Gastroesophageal sphincter (tissue), 4 donors: ENCODE measurements around the gene PCDHGA4. TPM values are rescaled to one million over a fixed set of nuclear protein-coding genes. Genes with fewer than 3 reads are reported as not detected.
"Not testable (repeated sequence)": the region's sequence is repeated elsewhere in the genome, so short reads cannot be mapped to it uniquely, and the experiment has no call there.

Experiments used
- ATAC-seq: fragments of 150-250 bp; one replicate; pipeline ENCODE4 v1.9.1; 2016; ENCODE audit warnings: mild to moderate bottlenecking, moderate library complexity
- H3K27ac ChIP-seq, 4 donors: fragments of 200-600 bp; sonication (generic) in 3 of 4; 1 replicate in 3 of 4; 2 replicates in 1 of 4; pipeline ENCODE4 v1.5.1; 2016 to 2019
- H3K27me3 ChIP-seq: fragments of 200-600 bp; sonication (generic); one replicate; pipeline ENCODE4 v1.5.1; 2019
- H3K36me3 ChIP-seq, 2 donors: fragments of 200-600 bp; sonication (generic); one replicate each; pipeline ENCODE4 v1.5.1; 2019; ENCODE audit warnings: control low read depth in 1 of 2
- H3K4me1 ChIP-seq, 3 donors: fragments of 200-600 bp; sonication (generic); 1 replicate in 2 of 3; 2 replicates in 1 of 3; pipeline ENCODE4 v1.5.1; 2016 to 2019; ENCODE audit warnings: control low read depth in 2 of 3
- H3K4me3 ChIP-seq, 2 donors: fragments of 200-600 bp; sonication (generic); one replicate each; pipeline ENCODE4 v1.5.1; 2019; ENCODE audit warnings: mild to moderate bottlenecking in 1 of 2, moderate library complexity in 1 of 2
- H3K9me3 ChIP-seq, 3 donors: fragments of 200-600 bp; sonication (generic); one replicate each; pipeline ENCODE4 v1.5.1; 2017 to 2019; ENCODE audit warnings: control low read depth in 2 of 3
- CTCF ChIP-seq, 4 experiments: fragments of 200-600 bp in 2 of 4; fragments of 450-650 bp in 2 of 4; sonication (generic) in 1 of 4; IDR thresholded peaks; one replicate each; pipeline ENCODE4 v1.5.1; 2017 to 2019; ENCODE audit warnings: antibody characterized with exemption in 4 of 4, mild to moderate bottlenecking in 2 of 4, moderate library complexity in 2 of 4
- EP300 ChIP-seq: sonication (generic); formaldehyde crosslinking; IDR thresholded peaks from one replicate; pipeline ENCODE4 v1.6.1; 2017; ENCODE audit warnings: antibody characterized with exemption, mild to moderate bottlenecking
- POLR2A ChIP-seq, 2 donors: fragments of 450-650 bp; IDR thresholded peaks; one replicate each; pipeline ENCODE4 v1.6.1; 2017; ENCODE audit warnings: antibody characterized with exemption in 2 of 2, mild to moderate bottlenecking in 2 of 2, moderate library complexity in 1 of 2
- POLR2AphosphoS5 ChIP-seq: sonication (generic); formaldehyde crosslinking; IDR thresholded peaks from one replicate; pipeline ENCODE4 v1.6.1; 2017; ENCODE audit warnings: antibody characterized with exemption
- WGBS, 2 donors: methylation state at CpG; one replicate each; pipeline ENCODE4 v1.1.5; 2018; ENCODE audit warnings: low coverage in 1 of 2; 5-methylcytosine and 5-hydroxymethylcytosine counted together
- total RNA-seq, 4 donors: library from RNA; depleted of rRNA; stranded (reverse); fragments of >200 nt; gene quantifications; one replicate each; pipeline ENCODE4 v1.1.0, GENCODE V29; 2016

PCDHGA4 gene
- 10 to 100 TPM in 1 of 4 donors, 1 to 10 TPM in 3; 2.4 to 12.0 (median 6.3) TPM for total RNA-seq

GRCh38 chr5:141354900-141355469 is at the start of gene PCDHGA4:
TSS of gene PCDHGA4 (plus strand) at chr5:141355021. CDS start at chr5:141355108, 87 bp downstream.
- peak within 1 kb of the TSS; percentile 0 to 38 for H3K4me3 ChIP-seq
- no peaks in the 10 kb centered on the region for H3K4me1 ChIP-seq
- H3K36me3 ChIP-seq: peaks cover 0 to 28% of the 10 kb centered on the region in 2 donors
- peaks cover 33% of the 10 kb centered on the region for H3K27me3 ChIP-seq
- no peak for ATAC-seq
- TF ChIP-seq POLR2A (IDR thresholded peaks at IDR 0.05): no peak
- peak in 3 of 4 experiments; percentile 14 to 47 (median 23) for TF ChIP-seq CTCF (IDR thresholded peaks at IDR 0.05)
- TF ChIP-seq EP300: no peak
- no peak for TF ChIP-seq POLR2AphosphoS5
- WGBS, 2 donors: 12 to 20% methylated on average over 5 to 14 of the region's 29 CpGs
- H3K27ac ChIP-seq: no peak within 1 kb of the TSS
- peaks cover 0 to 98% (median 0%) of the 10 kb centered on the region in 3 donors for H3K9me3 ChIP-seq

GRCh38 chr5:141306630-141307029 is 48.2 kb upstream of the PCDHGA4 start:
- Histone ChIP-seq H3K4me1 (no peaks in the 10 kb centered on the region), H3K9me3 (peaks cover 0 to 100% (median 0%) of the 10 kb centered on the region in 3 donors), H3K36me3 (peaks cover 0 to 23% of the 10 kb centered on the region in 2 donors), H3K4me3 (no peak overlapping the region), H3K27me3 (no peaks in the 10 kb centered on the region), H3K27ac (no peak overlapping the region)
- TF ChIP-seq POLR2AphosphoS5 (no peak), EP300 (no peak), POLR2A (IDR thresholded peaks at IDR 0.05) (no peak), CTCF (IDR thresholded peaks at IDR 0.05) (no peak)
- 83 to 90% methylated on average over 1 of the region's 1 CpG for WGBS, 2 donors
- no peak for ATAC-seq

GRCh38 chr5:141313711-141314110 is 41.1 kb upstream of the PCDHGA4 start:
- Histone ChIP-seq H3K4me3 (no peak overlapping the region), H3K27ac (no peak overlapping the region), H3K4me1 (no peaks in the 10 kb centered on the region), H3K36me3 (peaks cover 0 to 67% of the 10 kb centered on the region in 2 donors), H3K27me3 (no peaks in the 10 kb centered on the region), H3K9me3 (peaks cover 0 to 100% (median 4%) of the 10 kb centered on the region in 3 donors)
- TF ChIP-seq POLR2A (IDR thresholded peaks at IDR 0.05) (no peak), POLR2AphosphoS5 (no peak), CTCF (IDR thresholded peaks at IDR 0.05) (no peak), EP300 (no peak)
- no peak for ATAC-seq

- Histone ChIP-seq H3K9me3 (peaks cover 2 to 92% (median 10%) of the 10 kb centered on the region in 3 donors), H3K4me1 (peaks cover 0 to 12% (median 0%) of the 10 kb centered on the region in 3 donors), H3K36me3 (peaks cover 0 to 75% of the 10 kb centered on the region in 2 donors)
- H3K27me3 ChIP-seq, H3K4me3 ChIP-seq, H3K27ac ChIP-seq, ATAC-seq: not testable (repeated sequence)
- 77 to 90% methylated on average over 2 to 4 of the region's 4 CpGs for WGBS, 2 donors
Measured at GRCh38 chr5:141316963-141317362, 37.9 kb upstream of the PCDHGA4 start.

GRCh38 chr5:141319202-141319601 is 35.6 kb upstream of the PCDHGA4 start:
- WGBS, 2 donors: 100% methylated on average over 1 to 6 of the region's 6 CpGs
- Histone ChIP-seq H3K4me3 (no peak overlapping the region), H3K27ac (no peak overlapping the region), H3K27me3 (no peaks in the 10 kb centered on the region), H3K4me1 (peaks cover 0 to 12% (median 0%) of the 10 kb centered on the region in 3 donors), H3K36me3 (peaks cover 0 to 53% of the 10 kb centered on the region in 2 donors), H3K9me3 (peaks cover 2 to 69% (median 10%) of the 10 kb centered on the region in 3 donors)
- ATAC-seq: no peak
- no peak for TF ChIP-seq POLR2A (IDR thresholded peaks at IDR 0.05)
- no peak for TF ChIP-seq POLR2AphosphoS5
- TF ChIP-seq CTCF (IDR thresholded peaks at IDR 0.05): no peak
- no peak for TF ChIP-seq EP300
